GM13977 (cell line): ENCODE data around the gene USP37.

Experiments used
- DNase-seq: peaks from one replicate; pipeline ENCODE4 v3.0.0; 2012; ENCODE audit warnings: low spot score
- CTCF ChIP-seq: IDR thresholded peaks from 2 replicates; pipeline ENCODE4 v1.5.1; 2012; ENCODE audit warnings: mild to moderate bottlenecking, control low read depth; ENCODE audit not compliant: insufficient read depth; ENCODE audit errors: extremely low read depth, missing control alignments
- in situ Hi-C: fragments of 300-500 bp; cut with MboI; formaldehyde crosslinking; loops from one replicate; pipeline ENCODE4 v1.12.0; 2022; ENCODE audit warnings: low sequenced_read_pairs, low pct_unique_long_range_greater_than_20kb, mixed read lengths, inconsistent platforms; ENCODE audit not compliant: unreplicated experiment

Gene USP37

GRCh38 chr2:218479595-218479994 is 88.6 kb downstream of the USP37 start:
- TF ChIP-seq CTCF, result no peak
- no peak for DNase-seq

GRCh38 chr2:218478544-218478943 is 89.6 kb downstream of the USP37 start:
- no peak for DNase-seq
- TF ChIP-seq CTCF, result no peak
- in situ Hi-C loops, result no loop called here

More at GRCh38 chr2:218479595-218479994, 88.6 kb downstream of the USP37 start:
- in situ Hi-C loops, result no loop called here

- no peak for DNase-seq
- in situ Hi-C loops, result no loop called here
- no peak for TF ChIP-seq CTCF
These were observed 90.9 kb downstream of the USP37 start for GRCh38 chr2:218477247-218477646.

- TF ChIP-seq CTCF, result no peak
- DNase-seq, result no peak
- in situ Hi-C loops, result no loop called here
These were observed 91.5 kb downstream of the USP37 start for GRCh38 chr2:218476676-218477075.

- in situ Hi-C loops, result no loop called here
- TF ChIP-seq CTCF, result no peak
- DNase-seq, result no peak
These were observed 93.6 kb downstream of the USP37 start for GRCh38 chr2:218474527-218474926.

GRCh38 chr2:218472988-218473387 is 95.2 kb downstream of the USP37 start:
- DNase-seq, result no peak
- in situ Hi-C loops, result no loop called here
- no peak for TF ChIP-seq CTCF

GRCh38 chr2:218471982-218472381 is 96.2 kb downstream of the USP37 start:
- TF ChIP-seq CTCF, result no peak
- DNase-seq, result no peak
- in situ Hi-C loops, result no loop called here
